Brain pericyte (primary cell): ENCODE data around the gene DTNB.

Experiments used
- DNase-seq: peaks from one replicate; pipeline ENCODE4 v3.0.0-alpha.2; 2012; ENCODE audit warnings: low read depth, low spot score

DTNB gene

DNA sequence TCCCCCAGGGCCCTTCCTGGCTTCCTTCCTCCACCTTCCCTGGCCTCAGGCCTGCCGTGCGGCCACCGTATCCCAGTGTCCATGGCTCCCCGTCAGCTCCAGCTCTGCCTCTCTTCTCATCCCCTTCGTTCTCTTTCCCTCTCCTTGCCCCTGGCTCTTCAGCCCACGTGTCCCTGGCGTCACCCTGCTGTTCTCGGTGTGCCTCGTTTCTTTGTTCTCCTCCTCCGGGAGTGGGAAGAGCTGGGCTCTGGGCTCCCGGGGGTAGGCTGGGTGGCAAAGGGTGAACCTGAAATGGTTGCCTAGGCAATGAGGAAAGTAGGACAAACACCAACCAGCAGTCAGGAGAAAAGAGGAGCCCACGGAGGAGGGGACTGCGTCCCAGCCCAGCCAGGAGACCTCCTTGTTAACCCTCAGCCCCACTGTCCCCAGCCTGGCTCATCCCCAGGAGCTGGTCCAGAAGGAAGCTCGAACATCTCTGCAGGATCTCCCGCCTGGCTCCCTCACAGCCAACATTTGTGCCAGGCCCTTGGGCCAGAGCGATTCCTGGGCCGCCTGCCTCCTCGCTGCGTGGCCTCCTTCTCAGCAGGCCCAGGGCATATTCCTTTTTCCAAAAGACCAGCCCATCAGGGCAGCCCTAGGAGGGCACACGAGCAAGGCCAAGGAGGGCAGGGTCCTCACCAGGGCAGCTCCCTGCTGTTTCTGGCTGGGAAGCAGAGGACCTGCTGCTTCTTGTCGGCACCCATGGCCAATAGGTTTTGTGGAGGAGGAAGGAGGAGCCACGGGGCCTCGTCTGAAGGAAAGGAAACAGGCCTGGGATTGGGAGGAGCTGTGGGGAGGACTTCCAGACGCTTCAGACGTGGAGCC, 300.7 kb downstream of the DTNB start:
- no peak for DNase-seq

GRCh38 chr2:25371253-25372241, 301.8 kb downstream of the DTNB start:
- DNase-seq, result no peak

DNA sequence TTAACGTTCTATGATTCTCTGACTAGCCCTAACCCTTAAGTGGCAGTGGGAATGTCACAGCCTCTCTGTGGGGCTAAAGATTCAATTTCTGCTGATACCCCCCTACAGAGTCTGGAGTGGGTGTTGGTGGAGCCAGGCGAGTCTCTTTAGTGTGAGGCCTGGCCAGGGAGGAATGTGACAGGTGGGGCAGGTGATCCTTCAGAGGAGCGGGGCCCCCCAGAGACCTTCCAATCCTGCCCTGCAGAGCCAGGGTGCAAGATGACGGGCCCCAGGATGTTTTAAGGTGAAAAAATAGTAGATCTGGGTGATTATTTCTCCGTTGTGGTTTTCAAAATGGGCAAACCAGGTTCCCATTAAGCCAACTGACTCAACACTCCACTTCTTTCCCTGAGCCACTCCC, 303.5 kb downstream of the DTNB start:
- no peak for DNase-seq

GRCh38 chr2:25369439-25369838, 303.9 kb downstream of the DTNB start:
- no peak for DNase-seq

DNA sequence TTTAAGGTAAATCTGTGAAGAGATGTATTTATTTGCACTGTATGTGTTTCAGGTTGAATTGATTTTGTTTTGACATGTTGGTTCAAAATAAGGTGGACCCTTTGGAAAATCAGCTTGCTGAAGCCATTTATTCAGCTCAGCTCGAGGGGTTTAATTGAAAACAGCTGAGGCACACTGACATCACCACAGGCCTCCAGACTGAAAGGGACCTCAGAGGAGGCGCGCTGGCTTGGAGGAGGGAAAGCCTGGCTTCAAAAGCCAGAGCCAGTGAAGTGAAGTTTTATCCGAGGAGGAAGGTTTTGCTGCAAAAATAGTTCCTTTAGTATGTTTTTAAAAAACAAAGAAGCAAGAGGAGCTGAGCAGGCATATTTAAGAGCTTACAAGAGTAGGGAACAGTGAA, 304.7 kb downstream of the DTNB start:
- DNase-seq, result no peak

DNA sequence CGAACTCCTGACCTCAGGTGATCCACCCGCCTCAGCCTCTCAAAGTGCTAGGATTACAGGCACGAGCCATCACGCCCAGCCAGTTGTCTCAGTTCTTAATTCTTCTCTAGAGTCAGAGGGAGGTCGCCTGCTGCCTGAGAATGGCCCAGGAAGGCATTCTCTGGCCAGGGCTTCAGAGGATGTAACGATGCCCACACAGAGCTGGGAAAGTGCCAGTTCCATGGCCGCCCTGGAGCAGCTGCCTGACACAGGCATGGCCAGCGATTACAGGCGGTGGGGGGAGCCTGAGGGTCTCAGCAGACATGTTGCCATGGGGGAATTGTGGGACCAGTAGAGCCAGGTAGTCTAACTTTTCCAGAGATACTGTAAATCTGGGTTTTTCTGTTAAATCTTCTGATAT, 306.1 kb downstream of the DTNB start:
- DNase-seq, result no peak

GRCh38 chr2:25366629-25367028, 306.7 kb downstream of the DTNB start:
- DNase-seq, result no peak

DNA sequence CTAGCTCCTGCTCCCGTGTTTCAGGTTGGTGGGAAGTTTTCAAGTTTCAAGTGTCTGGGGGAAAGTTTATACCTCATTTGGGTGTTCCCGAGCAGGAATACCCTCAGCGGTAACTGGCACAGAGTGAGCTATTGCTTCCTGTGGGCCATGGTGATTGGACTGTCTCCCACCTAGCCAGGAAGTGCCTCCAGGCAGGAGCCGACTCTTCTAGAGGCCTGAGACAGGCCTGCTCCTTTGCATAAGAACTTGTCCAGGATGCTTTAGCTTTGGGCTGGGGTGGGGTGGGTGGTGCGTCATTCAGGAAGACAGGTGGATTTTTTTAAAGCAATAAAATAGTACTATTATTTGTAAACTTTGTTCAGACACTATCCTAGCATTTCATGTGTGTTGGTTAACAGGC, 308.1 kb downstream of the DTNB start:
- no peak for DNase-seq

DNA sequence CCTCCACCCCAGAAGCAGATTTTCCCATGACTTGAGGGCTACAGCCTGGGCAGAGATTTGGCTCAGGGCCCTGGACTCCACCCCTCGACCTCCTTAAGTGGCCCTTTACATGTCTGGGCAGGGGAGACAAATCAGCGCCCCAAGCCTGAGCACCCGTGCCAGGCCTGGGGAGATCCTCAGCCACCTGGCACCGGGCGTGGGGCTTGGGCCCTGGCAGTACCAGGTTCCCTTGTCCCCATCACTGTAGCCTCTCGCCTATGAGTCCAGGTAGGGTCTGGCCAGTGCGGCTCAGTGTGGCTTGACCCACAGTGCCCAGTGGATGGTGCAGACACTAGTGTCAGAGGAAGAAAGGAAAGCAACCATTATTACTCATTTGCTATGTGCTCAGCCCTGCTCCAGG, 309.6 kb downstream of the DTNB start:
- no peak for DNase-seq

DNA sequence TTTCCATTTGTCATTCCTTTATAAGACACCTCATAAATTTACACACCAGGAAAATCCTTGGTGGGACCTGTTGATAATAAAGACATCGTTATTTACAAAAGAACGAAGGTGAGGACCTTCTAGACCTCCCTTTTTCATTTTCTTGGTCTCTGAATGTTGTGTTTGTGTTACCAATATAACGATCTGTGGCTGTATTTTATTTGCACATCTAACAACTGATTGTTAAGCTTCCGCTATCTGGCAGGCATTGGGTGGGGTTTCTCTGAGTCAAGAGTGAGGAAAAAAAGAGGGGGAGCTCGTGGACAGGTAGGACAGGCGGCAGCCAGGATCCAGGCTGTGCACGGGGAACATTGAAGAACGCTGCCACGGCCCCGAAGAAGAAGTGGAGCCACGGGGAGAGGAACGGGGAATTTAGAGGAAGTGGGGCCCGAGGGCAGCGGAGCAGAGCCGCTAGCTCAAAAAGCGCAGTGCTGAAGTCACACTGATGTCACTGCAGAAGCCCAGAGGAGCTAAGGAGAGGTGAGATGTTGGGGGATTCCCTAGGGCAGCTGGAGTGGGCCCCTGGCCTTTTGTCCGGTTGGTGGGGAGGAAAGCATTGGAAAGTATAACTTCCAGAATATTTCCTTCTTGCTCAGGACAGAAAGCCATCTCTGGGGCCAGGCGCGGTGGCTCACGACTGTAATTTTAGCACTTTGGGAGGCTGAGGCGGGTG, 310.8 kb downstream of the DTNB start:
- DNase-seq, result no peak

- DNase-seq, result peak; percentile 75
Observed at GRCh38 chr2:25362049-25362433, 311.3 kb downstream of the DTNB start.

DNA sequence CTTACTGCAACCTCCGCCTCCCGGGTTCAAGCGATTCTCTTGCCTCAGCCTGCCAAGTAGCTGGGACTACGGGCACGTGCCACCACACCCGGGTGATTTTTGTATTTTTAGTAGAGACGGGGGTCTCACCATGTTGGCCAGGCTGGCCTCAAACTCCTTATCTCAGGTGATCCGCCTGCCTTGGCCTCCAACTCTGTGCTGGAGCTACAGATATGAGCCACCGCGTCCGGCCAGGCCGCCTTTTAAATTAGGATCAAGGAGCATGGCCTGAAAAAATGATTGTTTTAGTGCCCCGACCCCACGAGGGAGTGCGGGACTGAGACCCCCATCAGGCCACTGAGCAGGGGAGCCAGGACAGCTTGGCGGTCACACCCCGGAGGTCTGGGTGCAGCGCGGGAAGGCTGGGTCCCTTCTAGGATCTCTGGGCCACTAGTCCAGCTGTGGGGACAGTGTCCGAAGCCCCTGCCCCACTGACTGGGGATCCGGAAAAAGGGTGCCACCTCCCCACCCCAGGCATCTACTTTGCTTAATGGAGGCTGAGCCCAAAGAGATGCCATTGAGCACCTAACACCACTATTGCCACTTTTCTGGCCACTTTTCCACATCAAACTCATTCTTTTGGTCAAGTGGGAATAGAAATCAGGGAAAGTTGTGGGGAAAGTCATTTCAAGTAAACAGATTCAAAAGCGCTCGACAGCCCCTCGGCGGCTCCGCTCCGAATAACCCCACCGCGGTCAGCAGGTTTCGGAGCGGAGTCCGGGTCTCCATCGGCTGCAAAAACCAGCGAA, 311.9 kb downstream of the DTNB start:
- DNase-seq, result no peak

- DNase-seq, result no peak
Observed at GRCh38 chr2:25358836-25359235, 314.5 kb downstream of the DTNB start.

GRCh38 chr2:25358249-25358815, 315.0 kb downstream of the DTNB start:
- DNase-seq, result no peak

DNA sequence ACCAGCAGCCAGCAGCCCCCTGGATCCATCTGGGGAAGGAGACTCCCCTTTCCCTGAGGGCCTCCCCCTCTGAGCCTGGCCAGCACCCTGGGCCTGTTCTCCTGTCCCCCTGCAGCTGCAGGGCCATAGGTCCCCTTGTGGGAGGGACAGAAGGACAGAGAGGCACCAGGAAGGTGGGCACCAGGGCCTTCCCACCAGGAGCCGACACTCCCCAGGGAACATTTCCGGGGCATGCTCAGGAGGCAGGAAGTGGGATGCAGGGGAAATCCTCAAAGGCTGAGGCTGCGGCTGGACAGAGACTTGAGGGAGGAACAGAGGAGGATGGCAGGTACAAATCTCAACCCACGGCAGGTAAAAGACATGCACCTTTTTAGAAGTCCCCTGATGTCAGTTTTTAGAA, 317.3 kb downstream of the DTNB start:
- no peak for DNase-seq

GRCh38 chr2:25355270-25355669, 318.1 kb downstream of the DTNB start:
- DNase-seq, result no peak

- DNase-seq, result no peak
Observed at GRCh38 chr2:25354116-25354515, 319.3 kb downstream of the DTNB start.

DNA sequence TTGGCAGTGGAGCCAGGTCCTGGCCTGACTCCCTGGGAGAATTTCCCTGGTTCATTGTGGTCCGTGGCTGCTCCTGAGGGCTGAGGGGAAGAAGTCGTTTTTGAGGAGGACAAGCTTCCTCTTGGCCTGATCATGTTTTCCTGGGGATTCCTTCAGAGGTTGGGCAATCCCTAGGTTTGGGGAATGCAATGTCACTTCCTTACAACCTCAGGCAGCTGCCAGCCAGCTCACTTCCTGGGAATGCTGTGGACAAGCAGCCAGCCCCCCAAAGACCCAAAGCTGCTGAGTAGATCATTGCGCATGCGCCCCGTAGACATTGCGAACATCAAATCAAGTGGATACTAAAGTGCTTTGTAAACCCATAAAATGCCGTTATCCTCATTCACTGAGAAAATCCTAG, 324.0 kb downstream of the DTNB start:
- DNase-seq, result no peak

DNA sequence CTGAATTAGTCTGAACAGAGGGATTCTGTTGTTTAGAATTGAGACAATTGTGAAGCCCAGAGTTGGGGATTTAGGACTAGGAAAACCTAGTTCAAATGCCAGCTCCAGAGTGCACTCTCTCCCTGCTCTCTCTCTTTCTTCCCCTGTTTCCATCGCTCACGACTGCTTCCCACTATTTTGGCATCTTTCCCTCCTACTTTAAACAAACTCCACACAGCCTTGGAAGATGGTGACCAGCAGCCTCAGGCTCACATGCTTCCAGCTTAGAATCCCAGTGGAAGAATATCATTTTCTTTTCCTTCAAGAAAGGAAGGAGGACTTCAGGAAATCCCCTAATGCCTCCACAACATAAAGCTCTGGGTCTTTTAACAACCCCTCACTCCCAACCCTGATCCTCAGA, 325.5 kb downstream of the DTNB start:
- no peak for DNase-seq

GRCh38 chr2:25347205-25347815, 326.1 kb downstream of the DTNB start:
- no peak for DNase-seq
